Caco-2 (cell line): ENCODE measurements around the gene UBE2F. TPM values are rescaled to one million over a fixed set of nuclear protein-coding genes. Genes with fewer than 3 reads are reported as not detected.

ENCODE experiments used
- BruUV-seq: library from RNA; stranded (reverse); fragments of 400-500 nt; replicated peaks from 2 replicates; lab custom pipeline; 2021; lab: Mats Ljungman, UMichigan
- CTCF ChIA-PET: fragments of 300-600 bp; sonication (Branson Sonifier 250); formaldehyde crosslinking; loops from one replicate; lab custom pipeline; 2022; ENCODE audit warnings: antibody characterized with exemption; lab: Charles Lee
- POLR2A ChIA-PET: fragments of 300-600 bp; sonication (Branson Sonifier 250); formaldehyde crosslinking; loops from one replicate; lab custom pipeline; 2022; ENCODE audit warnings: antibody characterized with exemption; lab: Charles Lee
- DNase-seq, 2 experiments: peaks; one replicate each; pipeline versions ENCODE4 v3.0.0 to v3.0.0-alpha.2; 2020 to 2022
- H3K27me3 ChIP-seq: replicated peaks from 2 replicates; pipeline ENCODE4 v1.6.0; 2011; ENCODE audit warnings: low read length; ENCODE audit not compliant: control insufficient read depth, insufficient read depth
- H3K36me3 ChIP-seq: 2 replicates; pipeline ENCODE4 v1.5.1; 2011; ENCODE audit warnings: low read length; ENCODE audit not compliant: control insufficient read depth, insufficient read depth
- H3K4me1 ChIP-seq: fragments of 250-450 bp; sonication (Bioruptor Pico); 2 replicates; pipeline ENCODE4 v1.5.1; 2020; ENCODE audit warnings: mild to moderate bottlenecking
- H3K4me3 ChIP-seq: 2 replicates; pipeline ENCODE4 v1.5.1; 2011; ENCODE audit warnings: low read depth, mild to moderate bottlenecking, control low read depth, low read length
- H3K9me3 ChIP-seq: fragments of 250-450 bp; sonication (Bioruptor Pico); 2 replicates; pipeline ENCODE4 v1.5.1; 2020; ENCODE audit warnings: mild to moderate bottlenecking, moderate library complexity
- H3K27ac Mint-ChIP-seq: one replicate; pipeline ENCODE4 v1.8.0; 2022; ENCODE audit warnings: mixed read lengths; ENCODE audit not compliant: unreplicated experiment
- H3K27me3 Mint-ChIP-seq: one replicate; pipeline ENCODE4 v1.8.0; 2022; ENCODE audit warnings: mixed read lengths; ENCODE audit not compliant: insufficient read depth, unreplicated experiment
- H3K36me3 Mint-ChIP-seq: one replicate; pipeline ENCODE4 v1.8.0; 2022; ENCODE audit warnings: mild to moderate bottlenecking, mixed read lengths; ENCODE audit not compliant: insufficient read depth, unreplicated experiment
- H3K4me1 Mint-ChIP-seq: one replicate; pipeline ENCODE4 v1.8.0; 2022; ENCODE audit warnings: low read depth, mixed read lengths; ENCODE audit not compliant: unreplicated experiment
- H3K4me3 Mint-ChIP-seq: one replicate; pipeline ENCODE4 v1.8.0; 2022; ENCODE audit warnings: mild to moderate bottlenecking, moderate library complexity, mixed read lengths; ENCODE audit not compliant: unreplicated experiment
- H3K9me3 Mint-ChIP-seq: one replicate; pipeline ENCODE4 v1.8.0; 2022; ENCODE audit warnings: mixed read lengths; ENCODE audit not compliant: unreplicated experiment
- CTCF ChIP-seq, 2 experiments: fragments of 200-600 bp in 1 of 2; IDR thresholded peaks; 1 replicate in 1 of 2; 2 replicates in 1 of 2; pipeline versions ENCODE4 v1.5.1 to v1.8.0; 2011 to 2022; ENCODE audit warnings: antibody characterized with exemption in 1 of 2, control low read depth in 1 of 2, inconsistent platforms in 1 of 2, low read depth in 1 of 2, low read length in 1 of 2, mild to moderate bottlenecking in 1 of 2, moderate library complexity in 1 of 2; ENCODE audit not compliant: insufficient read depth in 1 of 2, severe bottlenecking in 1 of 2, unreplicated experiment in 1 of 2
- intact Hi-C: fragments of 100-400 bp; cut with micrococcal nuclease; formaldehyde crosslinking; loops from one replicate; pipeline ENCODE4 v1.10.0; 2022; ENCODE audit not compliant: unreplicated experiment
- total RNA-seq: library from RNA; stranded (reverse); gene quantifications from 2 replicates; pipeline ENCODE4 v1.2.3, GENCODE V29; 2022

The UBE2F gene
- total RNA-seq, 1 experiment from 2014 or later, result 38.9 TPM

- H3K36me3 ChIP-seq, result no peaks in the 10 kb centered on the region
- CTCF ChIA-PET, result no interaction called here
- no peaks in the 10 kb centered on the region for H3K36me3 Mint-ChIP-seq
- TF ChIP-seq CTCF (IDR thresholded peaks at IDR 0.05; ENCODE audit: insufficient read depth in 1 of 2, low read depth in 1 of 2, low read length in 1 of 2, severe bottlenecking in 1 of 2, unreplicated experiment in 1 of 2), result no peak
- no peaks in the 10 kb centered on the region for H3K9me3 ChIP-seq
- H3K9me3 Mint-ChIP-seq, result peaks cover 7% of the 10 kb centered on the region
- H3K4me1 ChIP-seq, result no peaks in the 10 kb centered on the region
- H3K27ac Mint-ChIP-seq, result no peak overlapping the region
- BruUV-seq, result no TSS peak
- no peak overlapping the region for H3K4me3 Mint-ChIP-seq
- no peak for DNase-seq
- H3K4me3 ChIP-seq, result no peak overlapping the region
- intact Hi-C loops, result no loop called here
- H3K27me3 Mint-ChIP-seq, result no peaks in the 10 kb centered on the region
- peaks cover 7% of the 10 kb centered on the region for H3K4me1 Mint-ChIP-seq
- POLR2A ChIA-PET, result no interaction called here
- H3K27me3 ChIP-seq, result no peaks in the 10 kb centered on the region
These were observed 38.8 kb upstream of the UBE2F start for GRCh38 chr2:237927986-237928385.

GRCh38 chr2:237929979-237930378 lies 36.8 kb upstream of the UBE2F start:
- Mint-ChIP-seq H3K4me1 (no peaks in the 10 kb centered on the region), H3K4me3 (no peak overlapping the region), H3K27ac (no peak overlapping the region), H3K9me3 (peaks cover 7% of the 10 kb centered on the region), H3K27me3 (no peaks in the 10 kb centered on the region), H3K36me3 (no peaks in the 10 kb centered on the region)
- TF ChIP-seq CTCF (IDR thresholded peaks at IDR 0.05; ENCODE audit: insufficient read depth in 1 of 2, low read depth in 1 of 2, low read length in 1 of 2, severe bottlenecking in 1 of 2, unreplicated experiment in 1 of 2), result no peak
- DNase-seq, result no peak
- no TSS peak for BruUV-seq
- H3K27me3 ChIP-seq, result no peaks in the 10 kb centered on the region
- H3K9me3 ChIP-seq, result no peaks in the 10 kb centered on the region
- H3K4me1 ChIP-seq, result no peaks in the 10 kb centered on the region
- CTCF ChIA-PET, result interaction anchor here (0.6 kb wide), 1 partner anchor 333 kb away, joined by 10 read pairs; no protein-coding TSS in a partner anchor
- no peaks in the 10 kb centered on the region for H3K36me3 ChIP-seq
- intact Hi-C loops, result no loop called here
- POLR2A ChIA-PET, result no interaction called here
- no peak overlapping the region for H3K4me3 ChIP-seq

GRCh38 chr2:237931205-237931721 lies 35.6 kb upstream of the UBE2F start:
- Mint-ChIP-seq H3K27me3 (no peaks in the 10 kb centered on the region), H3K27ac (no peak overlapping the region), H3K36me3 (no peaks in the 10 kb centered on the region), H3K4me1 (no peaks in the 10 kb centered on the region), H3K9me3 (peaks cover 7% of the 10 kb centered on the region), H3K4me3 (no peak overlapping the region)
- H3K36me3 ChIP-seq, result no peaks in the 10 kb centered on the region
- ChIA-PET POLR2A (no interaction called here), CTCF (no interaction called here)
- no peaks in the 10 kb centered on the region for H3K4me1 ChIP-seq
- H3K4me3 ChIP-seq, result no peak overlapping the region
- BruUV-seq, result no TSS peak
- H3K27me3 ChIP-seq, result no peaks in the 10 kb centered on the region
- intact Hi-C loops, result no loop called here
- no peak for DNase-seq
- H3K9me3 ChIP-seq, result no peaks in the 10 kb centered on the region
- no peak for TF ChIP-seq CTCF (IDR thresholded peaks at IDR 0.05; ENCODE audit: insufficient read depth in 1 of 2, low read depth in 1 of 2, low read length in 1 of 2, severe bottlenecking in 1 of 2, unreplicated experiment in 1 of 2)
